Erythroblast (primary cell): ENCODE data around the gene TMEM234.

Experiments used
- GATA1 ChIP-seq: IDR thresholded peaks from 2 replicates; pipeline ENCODE4 v1.6.1; 2011; ENCODE audit warnings: low read depth, mild to moderate bottlenecking, control low read depth, low read length, moderate library complexity
- POLR2A ChIP-seq: IDR thresholded peaks from 2 replicates; pipeline ENCODE4 v1.6.1; 2011; ENCODE audit warnings: mild to moderate bottlenecking, low read length

- TF ChIP-seq POLR2A (no peak), GATA1 (no peak)
Measured at GRCh38 chr1:32232558-32233304, 10.6 kb upstream of the TMEM234 start.
